ENCODE results near the gene NAP1L5.

The NAP1L5 gene

GRCh38 chr4:88736264-88736663, 38.6 kb upstream of the NAP1L5 start:
- H3K4me3 ChIP-seq (ENCODE audit: insufficient read depth, low read depth, low read length, poor library complexity, severe bottlenecking), result no peak overlapping the region
- H3K27me3 ChIP-seq (replicated peaks; ENCODE audit: control insufficient read depth, insufficient read depth, low read length, poor library complexity, severe bottlenecking), result no peaks in the 10 kb centered on the region
- no peaks in the 10 kb centered on the region for H3K9me3 ChIP-seq (ENCODE audit: control insufficient read depth, low read length)
- H3K36me3 ChIP-seq (ENCODE audit: control insufficient read depth, insufficient read depth, low read length), result peaks cover 14% of the 10 kb centered on the region
- DNase-seq, result no peak
- H3K4me1 ChIP-seq (ENCODE audit: control insufficient read depth, insufficient read depth, low read length, poor library complexity, severe bottlenecking), result no peaks in the 10 kb centered on the region
- no peak overlapping the region for H3K27ac ChIP-seq (ENCODE audit: insufficient read depth, low read length, poor library complexity, severe bottlenecking)

GRCh38 chr4:88735564-88735963, 37.9 kb upstream of the NAP1L5 start:
- H3K4me1 ChIP-seq (ENCODE audit: control insufficient read depth, insufficient read depth, low read length, poor library complexity, severe bottlenecking), result no peaks in the 10 kb centered on the region
- no peak for DNase-seq
- H3K9me3 ChIP-seq (ENCODE audit: control insufficient read depth, low read length), result no peaks in the 10 kb centered on the region
- no peak overlapping the region for H3K27ac ChIP-seq (ENCODE audit: insufficient read depth, low read length, poor library complexity, severe bottlenecking)
- H3K36me3 ChIP-seq (ENCODE audit: control insufficient read depth, insufficient read depth, low read length), result peaks cover 14% of the 10 kb centered on the region
- H3K4me3 ChIP-seq (ENCODE audit: insufficient read depth, low read depth, low read length, poor library complexity, severe bottlenecking), result no peak overlapping the region
- no peaks in the 10 kb centered on the region for H3K27me3 ChIP-seq (replicated peaks; ENCODE audit: control insufficient read depth, insufficient read depth, low read length, poor library complexity, severe bottlenecking)

GRCh38 chr4:88734403-88734949, 36.8 kb upstream of the NAP1L5 start:
- Histone ChIP-seq H3K4me3 (ENCODE audit: insufficient read depth, low read depth, low read length, poor library complexity, severe bottlenecking) (no peak overlapping the region), H3K27ac (ENCODE audit: insufficient read depth, low read length, poor library complexity, severe bottlenecking) (no peak overlapping the region), H3K36me3 (ENCODE audit: control insufficient read depth, insufficient read depth, low read length) (peaks cover 17% of the 10 kb centered on the region), H3K4me1 (ENCODE audit: control insufficient read depth, insufficient read depth, low read length, poor library complexity, severe bottlenecking) (no peaks in the 10 kb centered on the region), H3K9me3 (ENCODE audit: control insufficient read depth, low read length) (no peaks in the 10 kb centered on the region), H3K27me3 (replicated peaks; ENCODE audit: control insufficient read depth, insufficient read depth, low read length, poor library complexity, severe bottlenecking) (no peaks in the 10 kb centered on the region)
- no peak for DNase-seq

- H3K4me1 ChIP-seq (ENCODE audit: control insufficient read depth, insufficient read depth, low read length, poor library complexity, severe bottlenecking), result no peaks in the 10 kb centered on the region
- no peaks in the 10 kb centered on the region for H3K27me3 ChIP-seq (replicated peaks; ENCODE audit: control insufficient read depth, insufficient read depth, low read length, poor library complexity, severe bottlenecking)
- DNase-seq, result no peak
- no peaks in the 10 kb centered on the region for H3K9me3 ChIP-seq (ENCODE audit: control insufficient read depth, low read length)
- no peak overlapping the region for H3K27ac ChIP-seq (ENCODE audit: insufficient read depth, low read length, poor library complexity, severe bottlenecking)
- no peak overlapping the region for H3K4me3 ChIP-seq (ENCODE audit: insufficient read depth, low read depth, low read length, poor library complexity, severe bottlenecking)
- peaks cover 20% of the 10 kb centered on the region for H3K36me3 ChIP-seq (ENCODE audit: control insufficient read depth, insufficient read depth, low read length)
These were observed 35.2 kb upstream of the NAP1L5 start for GRCh38 chr4:88732714-88733368.

- DNase-seq, result no peak
- no peaks in the 10 kb centered on the region for H3K9me3 ChIP-seq (ENCODE audit: control insufficient read depth, low read length)
- H3K4me3 ChIP-seq (ENCODE audit: insufficient read depth, low read depth, low read length, poor library complexity, severe bottlenecking), result no peak overlapping the region
- H3K4me1 ChIP-seq (ENCODE audit: control insufficient read depth, insufficient read depth, low read length, poor library complexity, severe bottlenecking), result no peaks in the 10 kb centered on the region
- peaks cover 26% of the 10 kb centered on the region for H3K36me3 ChIP-seq (ENCODE audit: control insufficient read depth, insufficient read depth, low read length)
- no peak overlapping the region for H3K27ac ChIP-seq (ENCODE audit: insufficient read depth, low read length, poor library complexity, severe bottlenecking)
- H3K27me3 ChIP-seq (replicated peaks; ENCODE audit: control insufficient read depth, insufficient read depth, low read length, poor library complexity, severe bottlenecking), result no peaks in the 10 kb centered on the region
These were observed 33.8 kb upstream of the NAP1L5 start for GRCh38 chr4:88731381-88731780.

- DNase-seq, result no peak
- Histone ChIP-seq H3K9me3 (ENCODE audit: control insufficient read depth, low read length) (no peaks in the 10 kb centered on the region), H3K27me3 (replicated peaks; ENCODE audit: control insufficient read depth, insufficient read depth, low read length, poor library complexity, severe bottlenecking) (no peaks in the 10 kb centered on the region), H3K4me3 (ENCODE audit: insufficient read depth, low read depth, low read length, poor library complexity, severe bottlenecking) (no peak overlapping the region), H3K4me1 (ENCODE audit: control insufficient read depth, insufficient read depth, low read length, poor library complexity, severe bottlenecking) (no peaks in the 10 kb centered on the region), H3K27ac (ENCODE audit: insufficient read depth, low read length, poor library complexity, severe bottlenecking) (no peak overlapping the region), H3K36me3 (ENCODE audit: control insufficient read depth, insufficient read depth, low read length) (peaks cover 28% of the 10 kb centered on the region)
These were observed 33.2 kb upstream of the NAP1L5 start for GRCh38 chr4:88730811-88731210.

GRCh38 chr4:88729146-88729760, 31.6 kb upstream of the NAP1L5 start:
- H3K4me3 ChIP-seq (ENCODE audit: insufficient read depth, low read depth, low read length, poor library complexity, severe bottlenecking), result no peak overlapping the region
- peaks cover 43% of the 10 kb centered on the region for H3K36me3 ChIP-seq (ENCODE audit: control insufficient read depth, insufficient read depth, low read length)

GRCh38 chr4:88728146-88728545, 30.5 kb upstream of the NAP1L5 start:
- no peak for DNase-seq
- no peaks in the 10 kb centered on the region for H3K9me3 ChIP-seq (ENCODE audit: control insufficient read depth, low read length)
- peaks cover 50% of the 10 kb centered on the region for H3K36me3 ChIP-seq (ENCODE audit: control insufficient read depth, insufficient read depth, low read length)
- H3K4me3 ChIP-seq (ENCODE audit: insufficient read depth, low read depth, low read length, poor library complexity, severe bottlenecking), result no peak overlapping the region
- H3K27me3 ChIP-seq (replicated peaks; ENCODE audit: control insufficient read depth, insufficient read depth, low read length, poor library complexity, severe bottlenecking), result no peaks in the 10 kb centered on the region
- no peak overlapping the region for H3K27ac ChIP-seq (ENCODE audit: insufficient read depth, low read length, poor library complexity, severe bottlenecking)
- no peaks in the 10 kb centered on the region for H3K4me1 ChIP-seq (ENCODE audit: control insufficient read depth, insufficient read depth, low read length, poor library complexity, severe bottlenecking)

More at GRCh38 chr4:88729146-88729760, 31.6 kb upstream of the NAP1L5 start:
- no peak for DNase-seq
- no peaks in the 10 kb centered on the region for H3K9me3 ChIP-seq (ENCODE audit: control insufficient read depth, low read length)
- H3K27ac ChIP-seq (ENCODE audit: insufficient read depth, low read length, poor library complexity, severe bottlenecking), result no peak overlapping the region
- no peaks in the 10 kb centered on the region for H3K27me3 ChIP-seq (replicated peaks; ENCODE audit: control insufficient read depth, insufficient read depth, low read length, poor library complexity, severe bottlenecking)
- H3K4me1 ChIP-seq (ENCODE audit: control insufficient read depth, insufficient read depth, low read length, poor library complexity, severe bottlenecking), result no peaks in the 10 kb centered on the region

- H3K36me3 ChIP-seq (ENCODE audit: control insufficient read depth, insufficient read depth, low read length), result peaks cover 63% of the 10 kb centered on the region
- no peak overlapping the region for H3K4me3 ChIP-seq (ENCODE audit: insufficient read depth, low read depth, low read length, poor library complexity, severe bottlenecking)
- no peak for DNase-seq
- no peaks in the 10 kb centered on the region for H3K27me3 ChIP-seq (replicated peaks; ENCODE audit: control insufficient read depth, insufficient read depth, low read length, poor library complexity, severe bottlenecking)
- H3K27ac ChIP-seq (ENCODE audit: insufficient read depth, low read length, poor library complexity, severe bottlenecking), result no peak overlapping the region
- H3K4me1 ChIP-seq (ENCODE audit: control insufficient read depth, insufficient read depth, low read length, poor library complexity, severe bottlenecking), result no peaks in the 10 kb centered on the region
- H3K9me3 ChIP-seq (ENCODE audit: control insufficient read depth, low read length), result no peaks in the 10 kb centered on the region
These were observed 28.4 kb upstream of the NAP1L5 start for GRCh38 chr4:88725986-88726385.

- no peaks in the 10 kb centered on the region for H3K4me1 ChIP-seq (ENCODE audit: control insufficient read depth, insufficient read depth, low read length, poor library complexity, severe bottlenecking)
- no peak overlapping the region for H3K27ac ChIP-seq (ENCODE audit: insufficient read depth, low read length, poor library complexity, severe bottlenecking)
- H3K36me3 ChIP-seq (ENCODE audit: control insufficient read depth, insufficient read depth, low read length), result peaks cover 66% of the 10 kb centered on the region
These were observed 27.5 kb upstream of the NAP1L5 start for GRCh38 chr4:88725143-88725542.

More at GRCh38 chr4:88725143-88725542, 27.5 kb upstream of the NAP1L5 start:
- no peaks in the 10 kb centered on the region for H3K9me3 ChIP-seq (ENCODE audit: control insufficient read depth, low read length)
- no peak overlapping the region for H3K4me3 ChIP-seq (ENCODE audit: insufficient read depth, low read depth, low read length, poor library complexity, severe bottlenecking)
- H3K27me3 ChIP-seq (replicated peaks; ENCODE audit: control insufficient read depth, insufficient read depth, low read length, poor library complexity, severe bottlenecking), result no peaks in the 10 kb centered on the region
- DNase-seq, result no peak
